NB4 (cell line): ENCODE measurements around the gene VWA1.

ENCODE experiments used
- CTCF ChIP-seq: IDR thresholded peaks from one replicate; pipeline ENCODE4 v1.5.1; 2012; ENCODE audit warnings: low read depth, low read length
- POLR2A ChIP-seq: IDR thresholded peaks from 2 replicates; pipeline ENCODE4 v1.6.1; 2011; ENCODE audit warnings: mild to moderate bottlenecking; ENCODE audit not compliant: insufficient read length; ENCODE audit errors: extremely low read depth

- TF ChIP-seq POLR2A (no peak), CTCF (no peak)
Measured at GRCh38 chr1:1393014-1393413, 42.5 kb upstream of the VWA1 start.
